ENCODE data around the gene NSG2.
"Not testable (repeated sequence)": the region's sequence is repeated elsewhere in the genome, so short reads cannot be mapped to it uniquely, and the experiment has no call there.

NSG2 gene

DNA sequence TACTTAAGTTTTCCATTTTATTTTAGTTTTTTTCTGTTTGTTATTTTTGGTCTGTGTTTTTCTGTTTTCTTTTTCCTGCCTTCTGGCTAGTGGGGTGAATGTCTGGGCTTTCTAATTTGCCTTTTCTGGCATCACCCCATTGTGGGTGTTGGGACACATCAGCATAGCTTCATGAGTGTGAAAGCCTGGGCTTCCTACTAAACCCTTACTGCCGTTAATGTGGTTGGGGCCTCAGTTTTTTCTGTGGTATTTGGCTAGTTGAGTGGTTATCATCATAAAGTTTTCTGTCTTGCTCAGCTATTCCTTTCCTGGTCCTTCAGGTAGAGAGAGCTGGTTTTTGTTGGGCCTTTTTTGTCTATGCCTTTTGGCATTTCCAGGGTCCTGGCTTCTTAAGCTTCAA lies 35.1 kb upstream of the NSG2 start:
- TF ChIP-seq POLR2A (IDR thresholded peaks at IDR 0.05; ENCODE audit: extremely low read depth, insufficient read length), result no peak
- no peak for TF ChIP-seq CTCF (IDR thresholded peaks at IDR 0.05; ENCODE audit: low read depth, low read length)
- TF ChIP-seq, protein P1, sequence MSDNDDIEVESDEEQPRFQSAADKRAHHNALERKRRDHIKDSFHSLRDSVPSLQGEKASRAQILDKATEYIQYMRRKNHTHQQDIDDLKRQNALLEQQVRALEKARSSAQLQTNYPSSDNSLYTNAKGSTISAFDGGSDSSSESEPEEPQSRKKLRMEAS (IDR thresholded peaks at IDR 0.05; ENCODE audit: low read depth, low read length), result no peak
- no peak for TF ChIP-seq MYC (IDR thresholded peaks at IDR 0.05; ENCODE audit: low read depth, low read length)
- no peak overlapping the region for H3K4me3 ChIP-seq (ENCODE audit: low read depth, low read length)
- DNase-seq (ENCODE audit: low read depth), result no peak

GRCh38 chr5:174011441-174011840 lies 34.1 kb upstream of the NSG2 start:
- H3K4me3 ChIP-seq (ENCODE audit: low read depth, low read length), result no peak overlapping the region
- DNase-seq (ENCODE audit: low read depth), result no peak
- TF ChIP-seq POLR2A (IDR thresholded peaks at IDR 0.05; ENCODE audit: extremely low read depth, insufficient read length) (no peak), MYC (IDR thresholded peaks at IDR 0.05; ENCODE audit: low read depth, low read length) (no peak), CTCF (IDR thresholded peaks at IDR 0.05; ENCODE audit: low read depth, low read length) (no peak)
- TF ChIP-seq, protein P1 (IDR thresholded peaks at IDR 0.05; ENCODE audit: low read depth, low read length), result no peak

GRCh38 chr5:174020069-174020927 lies 25.2 kb upstream of the NSG2 start:
- TF ChIP-seq CTCF (IDR thresholded peaks at IDR 0.05; ENCODE audit: low read depth, low read length), result peak; percentile 59
- not testable (repeated sequence) for H3K4me3 ChIP-seq (ENCODE audit: low read depth, low read length)

DNA sequence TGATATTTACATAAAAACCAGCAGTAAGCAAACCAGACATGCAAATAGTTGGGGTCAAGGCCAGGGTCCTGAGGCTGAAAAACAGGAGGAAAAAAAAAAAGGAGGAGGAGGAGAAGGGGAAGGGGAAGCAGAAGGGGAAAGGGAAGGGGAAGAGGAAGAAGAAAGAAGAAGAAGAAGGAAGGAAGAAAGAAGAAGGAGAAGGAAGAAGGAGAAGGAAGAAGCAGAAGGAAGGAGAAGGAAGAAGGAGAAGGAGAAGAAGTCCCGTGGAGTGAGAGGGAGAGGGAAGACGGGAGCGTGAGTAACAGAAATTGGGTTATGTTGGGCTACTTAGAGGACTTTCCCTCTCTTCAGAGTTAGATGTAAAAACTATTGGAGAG lies 24.6 kb upstream of the NSG2 start:
- no peak overlapping the region for H3K4me3 ChIP-seq (ENCODE audit: low read depth, low read length)
- DNase-seq (ENCODE audit: low read depth), result no peak
- TF ChIP-seq, protein P1 (IDR thresholded peaks at IDR 0.05; ENCODE audit: low read depth, low read length), result no peak
- TF ChIP-seq CTCF (IDR thresholded peaks at IDR 0.05; ENCODE audit: low read depth, low read length) (no peak), MYC (IDR thresholded peaks at IDR 0.05; ENCODE audit: low read depth, low read length) (no peak)

More at GRCh38 chr5:174020069-174020927, 25.2 kb upstream of the NSG2 start:
- peak; percentile 64 for DNase-seq (ENCODE audit: low read depth)

DNA sequence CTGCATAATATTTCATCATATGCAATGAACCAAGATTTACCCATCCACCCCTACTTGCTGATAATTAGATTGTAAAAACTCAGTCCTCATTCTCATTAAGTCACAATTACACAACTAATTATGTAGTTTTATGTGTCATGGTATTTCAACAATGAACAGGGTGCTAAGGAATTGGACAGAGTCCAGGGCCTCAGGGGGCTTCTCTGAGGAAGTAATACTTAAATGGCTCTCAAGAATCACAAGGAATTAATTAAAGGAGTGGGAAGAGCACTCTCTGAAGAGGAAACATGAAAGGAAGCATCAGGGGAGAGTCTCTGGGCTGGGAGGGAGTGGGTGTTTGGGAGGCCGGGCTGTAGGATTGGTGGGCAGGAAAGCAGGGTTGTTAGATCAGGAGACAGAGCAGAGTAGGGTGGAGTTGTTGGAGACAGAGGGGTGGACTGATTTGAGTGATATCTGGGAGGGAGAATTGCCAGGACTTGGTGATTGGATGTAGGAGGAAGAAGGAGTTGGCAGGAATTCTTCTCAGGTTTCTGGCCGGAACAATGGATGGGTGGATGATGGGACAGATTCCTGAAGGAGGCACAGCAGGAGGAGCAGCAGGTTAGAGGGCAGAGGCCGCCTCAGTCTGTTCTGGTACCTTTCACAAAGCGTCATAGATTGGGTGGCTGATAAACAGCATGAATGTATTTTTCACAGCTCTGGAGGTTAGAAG lies 23.0 kb upstream of the NSG2 start:
- TF ChIP-seq MYC (IDR thresholded peaks at IDR 0.05; ENCODE audit: low read depth, low read length) (no peak), CTCF (IDR thresholded peaks at IDR 0.05; ENCODE audit: low read depth, low read length) (no peak), POLR2A (IDR thresholded peaks at IDR 0.05; ENCODE audit: extremely low read depth, insufficient read length) (no peak)
- TF ChIP-seq, protein P1 (IDR thresholded peaks at IDR 0.05; ENCODE audit: low read depth, low read length), result no peak
- DNase-seq (ENCODE audit: low read depth), result no peak
- no peak overlapping the region for H3K4me3 ChIP-seq (ENCODE audit: low read depth, low read length)
